ENCODE measurements around the gene ST6GALNAC1. TPM values are rescaled to one million over a fixed set of nuclear protein-coding genes. Genes with fewer than 3 reads are reported as not detected.
"Not testable (repeated sequence)": the region's sequence is repeated elsewhere in the genome, so short reads cannot be mapped to it uniquely, and the experiment has no call there.

The ST6GALNAC1 gene
- polyA plus RNA-seq, 1 experiment: not detected

DNA sequence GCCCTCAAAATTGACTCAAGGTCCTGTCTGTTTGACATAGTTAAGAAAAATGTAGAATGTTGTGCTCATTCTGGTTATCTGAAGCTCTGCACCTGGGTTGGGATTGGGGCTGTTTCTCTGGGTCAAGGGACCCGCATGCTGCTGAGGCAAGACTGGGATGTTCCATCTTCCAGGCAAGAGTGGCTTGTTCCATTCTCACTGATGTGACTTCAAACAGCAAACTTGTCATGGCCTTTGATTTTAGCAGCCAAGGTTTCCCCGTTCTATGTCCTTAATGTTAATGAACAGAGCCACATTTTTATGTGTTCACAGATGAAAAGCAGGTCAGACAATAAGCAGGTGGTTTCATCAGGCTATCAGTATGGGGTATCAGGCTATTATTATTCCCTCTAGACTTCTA, 25.7 kb downstream of the ST6GALNAC1 start:
- Histone ChIP-seq H3K9me3 (ENCODE audit: control insufficient read depth, insufficient read depth, low read length) (peaks cover 9% of the 10 kb centered on the region; the same call in 1 of the 2 replicates), H3K4me3 (ENCODE audit: low read depth, low read length) (no peak overlapping the region), H3K27ac (ENCODE audit: low read depth, low read length) (no peak overlapping the region), H3K27me3 (ENCODE audit: control insufficient read depth, insufficient read depth, low read length) (no peaks in the 10 kb centered on the region)
- no peak for TF ChIP-seq CTCF (IDR thresholded peaks at IDR 0.05; ENCODE audit: low read depth, low read length)
- no peak for DNase-seq (ENCODE audit: low read depth, low spot score)
- ChIA-PET CTCF (interaction anchor here (0.9 kb wide), 1 partner anchor 64 kb away, joined by 3 read pairs; no protein-coding TSS in a partner anchor), POLR2A (no interaction called here)

- no peak for TF ChIP-seq CTCF (IDR thresholded peaks at IDR 0.05; ENCODE audit: low read depth, low read length)
- peaks cover 9% of the 10 kb centered on the region; the same call in 1 of the 2 replicates for H3K9me3 ChIP-seq (ENCODE audit: control insufficient read depth, insufficient read depth, low read length)
- no peak overlapping the region for H3K4me3 ChIP-seq (ENCODE audit: low read depth, low read length)
- CTCF ChIA-PET: interaction anchor here (1.8 kb wide), 2 partner anchors 8 to 10 kb away, joined by 5 to 12 read pairs; no protein-coding TSS in a partner anchor
- POLR2A ChIA-PET: interaction anchor here (0.6 kb wide), 1 partner anchor 299 kb away, joined by 3 read pairs; no protein-coding TSS in a partner anchor
- DNase-seq (ENCODE audit: low read depth, low spot score): no peak
- H3K27me3 ChIP-seq (ENCODE audit: control insufficient read depth, insufficient read depth, low read length): no peaks in the 10 kb centered on the region
- no peak overlapping the region for H3K27ac ChIP-seq (ENCODE audit: low read depth, low read length)
Measured at GRCh38 chr17:76614912-76615617, 28.5 kb downstream of the ST6GALNAC1 start.

GRCh38 chr17:76614064-76614759, 29.3 kb downstream of the ST6GALNAC1 start:
- POLR2A ChIA-PET: not testable (repeated sequence)

DNA sequence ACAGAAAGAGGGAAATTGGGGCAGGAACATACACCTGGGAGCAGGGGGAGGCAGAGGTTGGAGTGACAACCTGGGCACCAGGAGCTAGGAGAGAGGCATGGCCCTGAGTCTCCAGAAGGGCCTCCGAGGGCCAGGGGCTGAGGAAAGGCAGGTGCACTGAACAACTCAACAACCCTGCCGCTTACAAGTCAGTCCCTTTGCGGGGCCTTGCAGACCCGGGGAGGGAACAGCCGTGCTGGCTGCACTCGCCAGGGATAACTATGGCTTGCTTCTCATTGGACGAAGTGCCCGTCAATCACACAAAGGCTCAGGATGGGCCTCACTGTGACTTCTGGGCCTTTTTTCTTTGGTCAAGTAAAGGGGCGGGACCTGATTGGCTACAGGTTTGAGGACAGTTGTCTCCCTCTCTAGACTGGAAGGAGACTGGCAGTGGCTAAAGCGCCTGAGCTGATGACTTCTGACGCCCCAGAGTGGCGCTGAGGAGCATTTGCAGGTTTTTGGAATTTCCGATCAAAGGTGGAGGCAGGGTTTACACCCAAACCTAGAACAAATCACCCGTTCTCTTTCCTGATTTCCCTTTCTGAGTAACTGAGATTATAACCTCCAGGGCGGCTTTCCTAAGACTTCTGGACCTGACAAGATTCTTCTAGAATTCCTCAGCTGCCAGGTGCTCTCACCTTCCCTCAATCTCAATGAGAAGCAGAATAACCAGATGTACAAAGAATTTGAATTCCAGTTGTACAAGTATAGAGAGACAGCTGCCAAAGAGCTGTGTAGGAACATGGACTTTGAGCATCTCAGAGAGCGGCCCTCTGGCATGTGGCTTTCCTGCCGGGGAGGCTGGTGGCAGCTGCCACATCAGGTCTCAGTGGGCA, 30.3 kb downstream of the ST6GALNAC1 start:
- Histone ChIP-seq H3K4me3 (ENCODE audit: low read depth, low read length) (no peak overlapping the region), H3K9me3 (ENCODE audit: control insufficient read depth, insufficient read depth, low read length) (peaks cover 9% of the 10 kb centered on the region; the same call in 1 of the 2 replicates), H3K27me3 (ENCODE audit: control insufficient read depth, insufficient read depth, low read length) (no peaks in the 10 kb centered on the region), H3K27ac (ENCODE audit: low read depth, low read length) (no peak overlapping the region)
- no peak for TF ChIP-seq CTCF (IDR thresholded peaks at IDR 0.05; ENCODE audit: low read depth, low read length)
- DNase-seq (ENCODE audit: low read depth, low spot score): no peak
- ChIA-PET POLR2A (no interaction called here), CTCF (interaction anchor here (0.6 to 1.8 kb wide), 3 partner anchors 10 to 47 kb away, joined by 3 to 5 read pairs (median 3); no protein-coding TSS in a partner anchor)

More at GRCh38 chr17:76614064-76614759, 29.3 kb downstream of the ST6GALNAC1 start:
- not testable (repeated sequence) for H3K27me3 ChIP-seq (ENCODE audit: control insufficient read depth, insufficient read depth, low read length); H3K9me3 ChIP-seq (ENCODE audit: control insufficient read depth, insufficient read depth, low read length); DNase-seq (ENCODE audit: low read depth, low spot score); H3K27ac ChIP-seq (ENCODE audit: low read depth, low read length); H3K4me3 ChIP-seq (ENCODE audit: low read depth, low read length)
- CTCF ChIA-PET: interaction anchor here (1.1 to 1.8 kb wide), 2 partner anchors 9 to 10 kb away, joined by 3 to 5 read pairs; no protein-coding TSS in a partner anchor

- CTCF ChIA-PET: interaction anchor here (0.6 to 1.9 kb wide), 2 partner anchors 12 to 46 kb away, joined by 3 to 10 read pairs; no protein-coding TSS in a partner anchor
- POLR2A ChIA-PET: no interaction called here
- TF ChIP-seq CTCF (IDR thresholded peaks at IDR 0.05; ENCODE audit: low read depth, low read length): no peak
- no peak for DNase-seq (ENCODE audit: low read depth, low spot score)
- Histone ChIP-seq H3K27me3 (ENCODE audit: control insufficient read depth, insufficient read depth, low read length) (no peaks in the 10 kb centered on the region), H3K9me3 (ENCODE audit: control insufficient read depth, insufficient read depth, low read length) (peaks cover 9% of the 10 kb centered on the region; the same call in 1 of the 2 replicates), H3K4me3 (ENCODE audit: low read depth, low read length) (no peak overlapping the region), H3K27ac (ENCODE audit: low read depth, low read length) (no peak overlapping the region)
Measured at GRCh38 chr17:76612465-76612864, 31.1 kb downstream of the ST6GALNAC1 start.

Data from AG04450 (cell line).